ENCODE data around the gene HOXD11. TPM values are rescaled to one million over a fixed set of nuclear protein-coding genes. Genes with fewer than 3 reads are reported as not detected.

Gene HOXD11
- total and polyA plus RNA-seq, 2 experiments from 2014 or later, result not detected

DNA sequence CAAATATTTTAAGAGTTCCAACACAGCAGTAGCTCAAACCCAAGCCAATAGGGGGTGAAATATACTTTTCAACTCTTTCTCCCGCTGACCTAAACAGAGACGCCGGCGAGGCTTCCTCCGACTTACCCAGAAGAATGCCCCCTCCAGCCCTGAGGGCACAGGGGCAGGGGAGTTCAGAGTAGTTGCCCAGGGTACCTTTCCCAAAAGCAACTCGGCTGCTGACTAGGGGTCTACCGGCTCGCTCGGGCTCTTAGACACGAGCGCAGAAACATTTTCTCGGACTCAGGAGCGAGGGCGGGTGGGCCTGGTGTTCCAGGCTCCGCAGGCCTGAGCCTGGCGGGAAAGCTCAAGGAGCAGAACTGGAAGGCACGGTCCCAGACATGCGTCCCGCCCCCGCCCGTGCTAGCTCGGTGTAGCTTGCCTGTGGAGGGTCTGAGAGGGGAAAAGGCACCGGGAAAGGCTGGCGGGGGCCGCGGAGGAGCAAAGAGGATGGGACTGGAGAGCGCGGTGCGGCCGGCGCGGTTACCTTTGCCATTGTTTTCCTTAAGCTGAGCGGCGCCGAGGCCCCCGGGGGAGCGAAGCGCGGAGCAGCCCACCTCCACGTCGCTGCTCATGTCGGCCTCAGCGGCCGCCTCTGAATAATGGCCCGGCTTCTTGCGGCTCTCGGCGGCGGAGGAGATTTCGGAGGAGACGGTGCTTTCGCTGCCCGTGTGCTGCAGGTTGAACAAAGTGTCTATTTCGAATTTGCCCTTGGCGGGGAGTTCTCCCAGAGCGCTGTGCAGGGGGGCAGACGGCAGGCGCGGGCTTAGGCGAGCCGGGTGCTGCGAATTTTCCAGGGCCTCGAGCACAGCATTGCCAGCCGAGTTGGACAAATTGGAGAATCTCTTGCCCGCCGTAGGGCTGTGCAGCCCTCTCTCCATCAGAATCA is 24.0 kb upstream of the HOXD11 start:
- peak overlapping the region; percentile 41; the same call in 1 of the 2 replicates for H3K4me3 ChIP-seq

More for the DNA sequence above, 24.0 kb upstream of the HOXD11 start:
- peaks cover 4% of the 10 kb centered on the region; the same call in 1 of the 3 replicates for H3K36me3 Mint-ChIP-seq (ENCODE audit: low read depth)
- Histone ChIP-seq H3F3A (replicated peaks; ENCODE audit: low read depth) (peaks cover 36% of the 10 kb centered on the region), H3K27me3 (ENCODE audit: insufficient read depth) (peaks cover 98% of the 10 kb centered on the region), H3K4me2 (peak overlapping the region; percentile 60), H3K9me2 (ENCODE audit: insufficient read depth) (no peaks in the 10 kb centered on the region), H3K36me3 (ENCODE audit: insufficient read depth) (no peaks in the 10 kb centered on the region), H3K79me2 (replicated peaks; ENCODE audit: insufficient read depth) (no peaks in the 10 kb centered on the region), H3K4me1 (ENCODE audit: insufficient read depth) (peaks cover 57% of the 10 kb centered on the region), H3K27ac (ENCODE audit: low read depth) (no peak overlapping the region), H2AFZ (peak overlapping the region; percentile 14; the same call in 1 of the 2 replicates), H4K20me1 (replicated peaks; ENCODE audit: insufficient read depth) (peaks cover 42% of the 10 kb centered on the region)
- no peak overlapping the region for H3K27ac Mint-ChIP-seq
- peak overlapping the region; percentile 59 for H3K4me3 Mint-ChIP-seq
- ATAC-seq, result peak; percentile 20
- peaks cover 11% of the 10 kb centered on the region; the same call in 2 of the 3 replicates for H3K9me3 Mint-ChIP-seq
- H3K4me1 Mint-ChIP-seq, result peaks cover 47% of the 10 kb centered on the region
- TF ChIP-seq NANOG (IDR thresholded peaks at IDR 0.05; ENCODE audit: borderline replicate concordance) (no peak), EZH2 (IDR thresholded peaks at IDR 0.05; ENCODE audit: low read depth, unreplicated experiment) (peak; percentile 91), EZH2phosphoT487 (IDR thresholded peaks at IDR 0.05; ENCODE audit: unreplicated experiment) (peak; percentile 94), ZNF462 (CRISPR knock-in tag; IDR thresholded peaks at IDR 0.05) (no peak), CTCF (conservative IDR thresholded peaks at IDR 0.05; ENCODE audit: low read depth in 2 of 2) (no peak)
- H3K27me3 Mint-ChIP-seq (ENCODE audit: insufficient read depth, low read depth, poor library complexity), result peaks cover 97% of the 10 kb centered on the region
- peak; percentile 69 for DNase-seq (ENCODE audit: low spot score)
